Activated T-helper 1 cell treated with Interleukin-2 at 50 U/mL for 16 hours (primary cell): Measurements from ENCODE around the gene AK9.
"Not testable (repeated sequence)": the region's sequence is repeated elsewhere in the genome, so short reads cannot be mapped to it uniquely, and the experiment has no call there.

Source experiments
- DNase-seq: peaks from one replicate; pipeline ENCODE4 v3.0.0-alpha.2; 2020; ENCODE audit warnings: low read depth

The AK9 gene

DNA sequence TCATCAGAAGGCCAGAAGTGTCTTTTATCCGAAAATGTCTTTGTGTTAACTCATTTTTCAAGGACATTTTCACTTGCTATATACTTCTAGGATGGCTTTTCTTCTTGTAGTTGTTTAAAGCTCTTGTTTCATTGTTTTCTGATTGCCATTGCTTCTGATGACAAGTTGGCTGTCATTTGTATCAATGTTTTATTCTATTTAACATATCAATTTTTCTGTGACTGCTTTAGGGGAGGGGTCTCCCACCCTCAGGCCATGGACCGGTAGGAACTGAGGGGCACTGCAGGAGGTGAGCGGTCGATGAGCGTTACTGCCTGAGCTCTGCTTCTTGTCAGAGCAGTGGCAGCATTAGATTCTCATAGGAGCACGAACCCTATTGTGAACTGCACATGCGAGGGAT, 65.8 kb downstream of the AK9 start:
- no peak for DNase-seq

DNA sequence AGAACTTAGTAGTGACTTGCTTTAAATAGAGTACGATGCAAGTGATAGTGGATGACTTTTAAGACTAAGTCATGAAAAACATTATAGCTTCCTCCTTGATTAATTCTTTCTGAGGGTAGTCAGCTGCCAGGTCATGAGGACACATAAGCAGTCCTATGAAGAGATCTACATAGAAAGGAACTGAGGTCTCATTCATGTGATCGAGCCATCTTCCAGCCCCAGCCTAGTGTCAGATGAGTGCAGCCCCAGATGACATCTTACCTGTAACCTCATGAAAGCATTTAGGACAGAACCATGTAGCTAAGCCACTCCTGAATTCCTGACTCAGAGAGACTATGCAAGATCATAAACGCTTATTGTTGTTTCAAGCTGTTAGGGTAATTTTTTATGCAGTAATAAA, 67.7 kb downstream of the AK9 start:
- DNase-seq: no peak

DNA sequence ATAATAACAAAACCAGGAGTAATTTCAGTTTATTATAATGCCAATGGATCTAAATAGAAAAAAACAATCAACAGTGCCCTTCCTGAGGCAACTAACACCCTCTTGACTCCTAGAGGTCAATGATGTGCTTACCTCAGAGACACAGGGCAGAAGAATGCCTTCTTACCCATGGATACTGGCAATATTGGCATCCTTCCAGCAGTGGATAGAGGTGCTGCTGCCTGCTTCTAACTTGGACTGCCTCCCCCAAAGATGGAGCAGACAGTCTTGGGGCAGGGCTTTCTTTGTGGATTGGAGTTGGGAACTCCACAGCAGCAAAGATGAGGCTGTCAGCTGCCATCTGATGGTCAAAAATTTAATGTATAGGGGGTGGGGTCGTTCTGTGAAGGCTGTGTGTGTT, 78.7 kb downstream of the AK9 start:
- DNase-seq: no peak

DNA sequence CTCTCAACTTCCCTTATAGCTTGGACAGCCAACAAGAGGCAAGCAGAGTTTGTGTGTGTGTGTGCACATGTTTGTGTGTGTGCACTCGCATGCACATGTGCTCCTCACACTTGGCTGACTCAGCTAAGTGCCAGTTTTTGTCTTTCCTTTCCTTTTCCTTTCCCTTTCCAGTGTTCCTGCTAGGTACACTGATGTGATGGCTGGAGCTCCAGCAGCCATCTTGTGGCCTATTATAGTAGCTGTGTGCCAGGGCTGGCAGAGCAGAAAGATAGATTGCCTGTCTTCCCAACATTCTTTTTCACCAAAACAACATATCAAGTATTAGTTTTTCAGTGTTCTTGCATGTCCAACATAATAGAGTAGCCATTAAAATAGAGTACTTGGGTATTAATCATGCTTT, 79.5 kb downstream of the AK9 start:
- no peak for DNase-seq

DNA sequence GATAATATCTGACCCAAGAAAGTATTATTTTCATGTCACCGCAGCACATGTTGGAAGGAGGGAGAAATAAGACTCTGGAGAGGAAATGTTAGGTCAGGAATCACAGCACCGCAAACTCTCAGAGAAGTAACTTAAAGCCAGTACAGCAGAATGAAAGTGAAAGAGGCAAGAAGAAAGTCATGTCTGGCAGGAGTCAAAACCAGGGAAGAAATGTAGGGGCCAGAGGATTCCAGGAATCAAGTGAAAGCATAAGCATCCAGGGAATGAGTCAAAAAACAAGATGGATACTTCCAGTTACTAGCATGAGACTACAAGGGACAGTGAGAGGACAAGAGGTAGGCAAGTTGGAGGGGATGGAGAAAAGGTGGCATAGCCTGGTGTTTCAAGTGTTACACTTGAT, 80.4 kb downstream of the AK9 start:
- no peak for DNase-seq

DNA sequence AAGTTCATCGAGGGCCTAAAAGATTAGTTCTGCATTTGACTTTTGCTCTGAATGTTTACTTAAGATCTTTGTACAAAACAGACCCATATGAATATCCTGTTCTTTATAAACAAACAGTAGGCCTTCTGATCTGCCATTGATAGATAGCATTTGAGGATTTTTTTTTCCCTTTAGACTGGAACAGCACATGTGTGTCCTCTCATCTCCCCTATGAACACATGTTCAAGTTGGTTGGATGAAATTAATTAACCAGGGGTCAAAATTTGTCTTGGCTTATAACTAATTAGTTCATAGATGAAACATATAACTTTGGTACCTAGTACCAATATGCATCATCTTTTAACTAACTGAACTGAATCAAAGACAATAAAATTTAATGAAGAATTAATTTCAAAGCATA, 81.3 kb downstream of the AK9 start:
- DNase-seq: no peak

DNA sequence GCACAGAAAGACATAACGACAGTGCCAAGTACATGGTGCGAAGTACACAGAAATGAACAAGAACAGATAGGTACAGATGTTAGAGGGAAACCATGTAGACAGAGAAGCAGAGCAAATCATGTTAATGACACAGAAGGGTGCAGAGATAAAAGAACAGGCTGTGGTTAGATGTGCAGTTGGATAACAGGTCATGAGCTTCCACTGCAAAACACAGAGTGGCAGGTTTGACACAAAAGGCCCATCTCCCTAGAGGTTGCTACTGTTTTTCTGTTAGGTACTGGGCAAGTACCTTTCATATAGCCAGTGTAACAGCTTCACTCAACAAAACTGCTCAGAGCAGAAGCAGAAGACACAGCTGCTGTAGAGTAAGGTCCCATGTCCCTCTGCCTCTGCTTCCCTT, 84.6 kb downstream of the AK9 start:
- no peak for DNase-seq

DNA sequence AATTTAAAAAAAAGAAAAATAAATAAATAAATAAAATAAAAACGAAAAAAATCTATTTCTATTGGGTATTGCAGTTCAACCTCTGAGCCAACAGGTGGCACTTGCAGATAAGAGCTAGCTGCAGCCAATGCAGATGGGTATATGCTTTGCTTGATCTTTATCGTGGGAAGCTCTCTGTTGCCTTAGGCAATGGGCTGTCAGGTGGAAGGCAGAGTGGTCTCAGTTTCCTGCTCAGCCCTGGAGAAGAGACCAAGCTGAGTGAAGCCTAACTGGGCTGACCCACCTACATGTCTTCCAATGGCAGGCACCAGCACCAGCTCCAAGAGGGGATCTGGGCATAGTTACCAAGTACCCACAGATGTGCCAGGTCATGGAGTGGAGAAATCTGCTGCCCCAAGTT, 95.0 kb downstream of the AK9 start:
- no peak for DNase-seq

DNA sequence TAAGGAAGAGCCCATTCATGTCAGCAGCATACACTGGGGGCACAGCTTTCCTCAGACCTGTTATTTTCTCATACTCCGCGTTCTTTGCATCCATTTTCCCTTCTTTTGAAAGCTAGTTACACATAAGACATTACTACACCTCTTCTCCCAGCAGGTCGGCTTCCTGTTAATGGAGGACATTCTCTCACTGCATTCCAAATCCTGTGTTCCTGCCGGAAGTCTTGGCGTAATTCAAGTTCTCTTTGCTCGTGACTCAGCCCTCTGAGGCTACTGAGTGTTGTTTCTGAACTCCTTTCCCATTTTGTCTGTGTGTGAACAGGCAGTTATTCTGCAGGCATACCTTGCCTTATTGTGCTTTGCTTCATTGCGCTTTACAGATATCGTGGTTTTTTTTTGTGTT, 110.5 kb downstream of the AK9 start:
- no peak for DNase-seq

DNA sequence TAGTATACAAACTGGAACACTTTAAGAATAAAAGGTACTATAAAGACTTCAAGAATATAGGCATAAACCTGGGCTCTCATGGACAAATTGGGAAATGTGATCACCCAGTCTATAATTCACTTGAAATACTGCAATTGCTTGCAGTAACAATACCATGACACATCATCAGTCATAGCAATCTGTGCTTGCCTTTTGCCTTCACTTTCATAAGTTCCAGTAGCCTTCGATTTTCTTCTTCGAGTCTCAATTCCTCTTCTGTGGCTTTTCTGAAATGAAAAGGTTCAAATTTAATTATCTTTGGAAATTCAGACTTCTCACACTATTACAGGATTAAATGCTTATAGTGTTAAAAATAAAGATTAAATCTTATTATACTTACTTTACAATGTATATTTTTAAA, 111.6 kb downstream of the AK9 start:
- DNase-seq: no peak

DNA sequence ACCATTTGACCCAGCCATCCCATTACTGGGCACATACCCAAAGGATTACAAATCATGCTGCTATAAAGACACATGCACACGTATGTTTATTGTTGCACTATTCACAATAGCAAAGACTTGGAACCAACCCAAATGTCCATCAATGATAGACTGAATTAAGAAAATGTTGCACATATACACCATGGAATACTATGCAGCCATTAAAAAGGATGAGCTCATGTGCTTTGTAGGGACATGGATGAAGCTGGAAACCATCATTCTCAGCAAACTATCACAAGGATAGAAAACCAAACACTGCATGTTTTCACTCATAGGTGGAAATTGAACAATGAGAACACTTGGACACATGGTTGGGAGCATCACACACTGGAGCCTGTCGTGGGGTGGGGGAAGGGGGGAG, 121.1 kb downstream of the AK9 start:
- DNase-seq: not testable (repeated sequence)

DNA sequence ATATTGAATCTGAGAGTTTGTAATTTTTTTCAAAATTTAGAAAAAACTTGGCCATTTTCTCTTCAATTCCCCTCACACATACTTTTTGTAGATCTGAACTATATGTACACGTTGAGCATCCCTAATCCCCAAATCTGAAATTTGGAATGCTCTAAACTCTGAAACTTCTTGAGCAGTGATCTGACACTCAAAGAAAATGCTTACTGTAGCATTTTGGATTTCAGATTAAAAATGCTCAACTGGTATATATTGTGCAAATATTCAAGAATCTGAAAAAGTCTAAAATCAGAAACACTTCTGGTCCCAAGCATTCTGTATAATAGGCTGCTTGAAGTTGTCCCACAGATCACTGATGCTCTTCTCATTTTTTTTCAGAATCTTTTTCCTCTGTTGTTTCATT, 129.2 kb downstream of the AK9 start:
- no peak for DNase-seq

DNA sequence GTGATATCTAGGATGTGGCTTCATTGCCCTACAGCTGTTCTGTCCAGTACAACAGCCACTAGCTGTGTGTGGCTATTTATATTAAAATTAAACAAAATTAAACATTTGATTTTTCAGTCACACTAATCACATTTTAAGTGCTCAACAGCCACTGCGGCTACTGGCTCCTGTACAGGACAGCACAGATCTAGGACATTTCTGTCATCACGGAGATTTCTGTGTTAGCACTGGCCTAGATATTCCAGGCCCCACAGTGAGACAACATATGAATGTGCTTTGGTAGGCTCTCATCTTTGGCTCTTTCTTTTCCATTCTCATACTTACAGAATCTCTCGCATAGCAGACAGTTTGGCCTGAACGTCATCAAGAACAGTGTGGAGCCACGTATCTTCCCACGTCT, 159.6 kb downstream of the AK9 start:
- no peak for DNase-seq

DNA sequence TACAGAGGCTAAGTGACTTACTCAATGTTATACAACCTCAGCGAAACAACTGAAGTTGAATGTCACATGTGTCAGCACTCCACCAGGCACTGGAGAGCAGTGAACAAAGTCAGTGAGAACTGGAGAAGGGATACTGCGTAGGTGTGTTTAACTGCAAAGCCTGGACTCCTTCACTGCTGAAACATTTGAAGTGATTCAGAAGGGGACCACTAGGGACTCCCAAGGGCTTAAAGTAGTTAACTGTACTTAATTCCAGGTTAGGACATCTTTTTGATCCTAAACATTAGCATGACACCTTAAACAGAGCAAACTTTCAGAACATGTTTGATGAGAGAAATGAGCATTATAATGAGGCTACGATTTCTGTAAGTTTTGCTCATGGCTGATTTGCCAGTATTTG, 163.0 kb downstream of the AK9 start:
- DNase-seq: no peak

DNA sequence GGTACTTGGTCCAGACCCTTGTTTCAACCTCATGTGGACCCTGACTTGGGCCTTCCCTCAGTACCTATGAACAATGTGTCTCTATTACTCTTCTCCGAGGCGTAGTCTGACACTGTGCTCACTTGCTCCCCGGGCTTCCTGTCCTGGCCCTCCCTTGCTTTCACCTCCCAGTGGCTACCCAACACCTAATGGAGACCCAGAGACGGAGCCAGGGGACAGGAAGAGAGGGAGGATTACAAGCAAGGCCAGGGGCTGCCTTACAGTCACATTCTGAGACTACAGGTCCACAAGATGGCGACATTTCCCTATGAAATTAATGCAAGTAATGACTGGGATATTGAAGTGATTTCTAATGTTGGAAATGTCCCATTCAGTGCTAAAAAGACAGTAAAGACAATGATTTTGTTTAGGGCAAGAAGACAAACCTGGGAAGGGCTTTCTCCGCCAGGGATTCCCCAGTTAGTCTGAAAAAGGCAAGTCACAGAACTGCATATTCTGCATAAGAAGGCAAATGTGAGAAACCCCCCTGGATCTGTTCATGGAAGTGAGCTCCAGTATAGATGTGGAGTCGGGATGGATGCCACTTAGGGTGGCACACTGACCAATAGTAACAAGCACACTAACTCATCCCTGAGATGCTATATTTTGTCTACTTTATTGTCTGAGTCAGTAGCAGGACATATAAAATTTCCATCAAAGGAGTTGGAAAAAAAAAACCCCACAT, 163.9 kb downstream of the AK9 start:
- no peak for DNase-seq

DNA sequence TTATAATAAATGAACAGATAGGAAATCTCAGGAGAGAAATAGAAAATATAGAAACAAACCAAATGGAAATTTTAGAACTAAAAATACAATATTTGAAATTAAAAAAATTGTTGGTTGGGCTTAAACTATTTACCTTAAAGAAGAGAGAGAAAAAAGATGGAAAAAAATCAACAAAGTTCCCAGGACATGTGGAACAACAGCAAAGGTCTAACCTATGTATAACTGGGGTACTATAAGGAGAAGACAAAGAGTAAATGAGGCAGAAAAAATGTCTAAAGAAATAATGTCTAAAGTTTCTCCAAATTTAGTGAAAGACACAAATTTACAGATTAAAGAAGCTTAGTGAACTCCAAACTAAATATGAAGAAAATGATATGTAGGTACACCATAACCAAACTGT, 166.9 kb downstream of the AK9 start:
- DNase-seq: no peak

DNA sequence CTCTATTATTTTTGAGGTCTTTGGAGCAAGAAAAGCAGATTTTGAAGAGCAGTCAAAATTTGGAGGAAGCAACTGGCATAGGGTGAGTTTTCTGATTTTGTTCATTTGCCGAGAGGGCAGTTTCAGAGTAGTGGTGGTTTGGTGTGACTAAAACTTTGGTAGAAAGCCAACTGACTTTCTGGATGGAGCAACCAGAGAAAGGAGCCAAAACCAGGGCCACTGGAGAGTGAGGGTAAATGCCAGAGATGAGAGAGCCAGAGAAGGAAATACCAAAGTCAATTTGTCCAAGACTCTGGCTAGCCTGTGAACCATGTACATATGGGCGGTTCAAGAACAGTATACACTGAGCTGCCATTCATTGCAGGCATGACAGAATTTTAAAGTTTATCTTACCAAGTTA, 167.5 kb downstream of the AK9 start:
- no peak for DNase-seq

DNA sequence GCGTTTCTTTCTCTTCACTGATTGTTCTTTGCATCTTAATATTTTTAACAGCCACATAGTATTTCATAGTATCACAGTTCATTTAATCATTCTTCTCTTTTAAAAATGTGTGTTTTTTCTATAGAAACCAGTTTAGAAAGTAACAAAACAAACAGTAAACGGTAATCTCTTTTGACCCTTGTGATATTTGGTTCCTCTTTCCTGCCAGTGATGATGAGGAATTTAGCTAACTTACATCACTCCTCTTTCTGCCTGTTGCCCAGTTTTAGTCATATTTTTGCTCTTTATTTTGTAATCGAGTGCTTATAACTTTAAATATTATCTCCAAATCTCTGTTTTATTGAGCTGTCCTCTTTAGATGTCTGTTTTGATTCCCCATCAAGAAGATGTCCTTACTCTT, 169.9 kb downstream of the AK9 start:
- no peak for DNase-seq

DNA sequence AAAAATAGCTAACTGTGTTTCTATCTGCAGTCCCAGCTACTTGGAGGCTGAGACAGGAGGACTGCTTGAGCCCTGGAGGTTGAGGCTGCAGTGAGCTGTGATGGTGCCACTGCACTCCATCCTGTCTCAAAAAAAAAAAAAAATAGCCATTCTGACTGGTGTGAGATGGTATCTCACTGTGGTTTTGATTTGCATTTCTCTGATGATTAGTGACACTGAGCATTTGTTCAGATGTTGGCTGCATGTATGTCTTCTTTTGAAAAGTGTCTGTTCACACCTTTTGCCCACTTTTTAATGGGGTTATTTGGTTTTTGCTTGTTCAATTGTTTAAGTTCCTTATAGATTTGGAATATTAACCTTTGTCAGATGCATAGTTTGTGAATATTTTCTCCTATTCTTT, 171.4 kb downstream of the AK9 start:
- not testable (repeated sequence) for DNase-seq

DNA sequence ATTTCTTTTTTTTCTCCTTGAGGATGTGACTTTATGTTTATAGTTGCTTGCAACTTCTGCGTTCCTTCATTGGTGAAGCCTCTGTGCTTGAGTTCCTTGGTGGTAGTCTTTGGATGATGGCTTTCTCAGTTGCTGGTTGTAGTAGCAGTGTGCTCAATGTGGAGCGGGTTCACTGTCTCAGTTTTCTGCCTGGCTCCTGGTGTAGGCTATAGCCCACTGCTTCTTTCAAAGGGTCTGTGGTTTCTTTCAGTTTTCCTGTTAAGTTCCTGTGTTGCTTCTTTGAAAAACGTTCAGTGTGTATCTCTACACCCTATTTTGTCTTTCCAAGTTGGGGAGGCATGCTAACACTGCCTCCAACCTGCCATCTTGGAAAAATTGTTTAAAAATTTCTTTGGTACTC, 174.1 kb downstream of the AK9 start:
- no peak for DNase-seq

DNA sequence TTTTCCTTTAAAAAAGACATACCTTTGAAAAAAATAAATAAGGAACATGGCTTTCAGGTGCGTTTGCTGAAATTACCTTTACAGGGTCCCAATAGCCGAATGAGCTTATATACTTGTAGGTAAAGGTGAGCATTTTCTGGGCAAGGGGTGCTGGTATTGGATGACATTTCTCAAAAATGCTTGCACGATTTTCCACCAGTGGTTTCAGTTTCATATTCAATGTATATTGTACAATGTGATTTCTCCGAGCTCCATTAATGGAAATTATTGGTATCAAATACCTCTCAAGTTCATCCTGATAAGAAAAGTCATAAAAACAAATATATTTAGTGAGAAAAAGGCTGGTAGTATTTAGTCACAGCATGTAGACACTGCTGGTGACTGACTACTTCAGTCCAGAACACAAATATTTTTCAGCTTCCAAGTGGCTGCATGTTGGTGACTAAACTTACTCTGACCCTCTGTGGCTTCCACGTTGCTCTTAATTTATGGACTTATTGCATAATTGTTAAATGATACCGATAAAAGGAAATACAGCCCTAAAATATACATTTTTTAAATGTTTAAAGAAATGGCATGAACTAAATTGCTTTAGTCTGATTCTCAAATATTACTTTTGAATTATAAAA, 175.1 kb downstream of the AK9 start:
- DNase-seq: no peak

DNA sequence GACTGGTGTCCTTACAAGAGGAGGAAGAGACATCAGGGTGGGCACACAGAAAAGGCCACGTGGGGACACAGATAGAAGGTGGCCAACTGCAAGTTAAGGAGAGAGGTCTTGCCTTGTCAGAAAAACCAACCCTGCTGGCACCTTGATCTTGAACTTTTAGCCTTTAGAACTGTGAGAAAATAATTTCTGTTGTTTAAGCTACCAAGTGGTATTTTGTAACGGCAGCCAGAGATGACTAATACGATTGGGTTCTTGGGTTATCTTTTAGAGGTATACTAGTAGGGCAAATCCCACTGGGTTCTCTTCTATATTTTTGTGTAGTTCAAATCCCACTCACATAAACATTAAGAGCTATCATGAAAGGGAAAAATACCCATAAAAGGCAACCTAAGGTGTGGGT, 176.1 kb downstream of the AK9 start:
- no peak for DNase-seq

DNA sequence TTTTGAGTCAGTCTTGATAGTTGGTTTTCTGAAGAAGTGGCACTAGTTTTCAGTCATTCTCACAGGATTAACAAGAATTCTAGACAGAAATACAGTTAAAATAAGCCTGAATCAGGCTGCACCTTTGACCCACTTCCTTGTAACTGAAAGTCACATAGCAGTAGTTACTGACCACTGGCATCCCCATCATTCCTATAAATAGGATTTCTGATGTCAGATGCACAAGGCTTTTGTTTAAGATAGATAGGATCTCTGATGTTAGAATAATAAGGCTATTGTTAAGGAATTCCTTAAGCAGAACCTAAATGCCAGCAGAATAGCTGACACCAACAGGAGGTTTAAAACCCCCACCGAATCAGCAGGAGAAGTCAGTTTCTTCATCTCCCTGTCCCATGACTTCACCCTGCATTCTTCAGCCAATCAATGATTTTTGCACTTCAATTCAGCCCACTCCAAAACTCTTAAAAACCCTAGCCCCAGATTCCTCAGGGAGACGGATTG, 177.4 kb downstream of the AK9 start:
- no peak for DNase-seq

DNA sequence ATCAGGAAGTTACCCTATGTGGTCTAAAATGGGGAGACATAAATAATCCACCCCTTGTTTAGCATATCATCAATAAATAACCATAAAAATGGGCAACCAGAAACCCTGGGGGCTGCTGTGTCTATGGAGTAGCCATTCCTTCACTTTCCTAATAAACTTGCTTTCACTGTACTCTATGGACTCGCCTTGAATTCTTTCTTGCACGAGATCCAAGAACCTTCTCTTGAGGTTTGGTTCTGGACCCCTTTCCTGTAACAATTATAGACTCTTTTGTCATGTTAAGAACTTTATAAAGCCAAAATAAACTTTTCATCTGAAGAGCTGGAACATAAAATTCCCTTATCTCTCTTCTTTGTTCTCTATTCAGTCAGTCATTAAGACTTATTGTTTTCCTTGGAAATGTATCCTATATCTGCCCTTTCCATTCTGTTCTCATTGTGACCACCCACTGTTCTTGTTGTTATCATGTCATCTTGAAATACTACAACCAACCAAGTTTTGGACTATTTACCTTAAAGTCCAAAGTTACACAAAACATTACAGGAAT, 178.7 kb downstream of the AK9 start:
- no peak for DNase-seq
